Endothelial cell (in vitro differentiated cells): ENCODE results near the gene SAFB2. TPM values are rescaled to one million over a fixed set of nuclear protein-coding genes. Genes with fewer than 3 reads are reported as not detected.

Experiments used
- DNase-seq: peaks from one replicate; pipeline ENCODE4 v3.0.0; 2021; ENCODE audit warnings: low spot score
- H3K27ac Mint-ChIP-seq: one replicate; pipeline ENCODE4 v1.8.0; 2021; ENCODE audit warnings: mixed read lengths, inconsistent platforms; ENCODE audit not compliant: unreplicated experiment
- H3K27me3 Mint-ChIP-seq: one replicate; pipeline ENCODE4 v1.8.0; 2021; ENCODE audit warnings: mild to moderate bottlenecking, moderate library complexity, mixed read lengths, inconsistent platforms; ENCODE audit not compliant: unreplicated experiment
- H3K36me3 Mint-ChIP-seq: one replicate; pipeline ENCODE4 v1.8.0; 2021; ENCODE audit warnings: mild to moderate bottlenecking, low read depth, mixed read lengths, inconsistent platforms; ENCODE audit not compliant: unreplicated experiment
- H3K4me1 Mint-ChIP-seq: one replicate; pipeline ENCODE4 v1.8.0; 2021; ENCODE audit warnings: mild to moderate bottlenecking, mixed read lengths, inconsistent platforms; ENCODE audit not compliant: unreplicated experiment
- H3K4me3 Mint-ChIP-seq: one replicate; pipeline ENCODE4 v1.8.0; 2021; ENCODE audit warnings: mild to moderate bottlenecking, mixed read lengths, inconsistent platforms; ENCODE audit not compliant: unreplicated experiment
- H3K9me3 Mint-ChIP-seq: one replicate; pipeline ENCODE4 v1.8.0; 2021; ENCODE audit warnings: mixed read lengths, inconsistent platforms; ENCODE audit not compliant: unreplicated experiment
- total RNA-seq: library from RNA; stranded (reverse); fragmentation: NEBNext Ultra II Directional; extraction: Animal tissue kit (Norgen Biotek cat#: 25700); gene quantifications from one replicate; pipeline ENCODE4 v1.2.1, GENCODE V29; 2021; ENCODE audit not compliant: unreplicated experiment
- TF ChIP-seq, protein P1 (sequence below): fragments of 200-600 bp; sonication (generic); IDR thresholded peaks from one replicate; pipeline ENCODE4 v1.5.0; 2021; ENCODE audit warnings: antibody characterized with exemption; ENCODE audit not compliant: unreplicated experiment

SAFB2 gene
- total RNA-seq, 1 donor from 2014 or later, result 85.5 TPM

DNA sequence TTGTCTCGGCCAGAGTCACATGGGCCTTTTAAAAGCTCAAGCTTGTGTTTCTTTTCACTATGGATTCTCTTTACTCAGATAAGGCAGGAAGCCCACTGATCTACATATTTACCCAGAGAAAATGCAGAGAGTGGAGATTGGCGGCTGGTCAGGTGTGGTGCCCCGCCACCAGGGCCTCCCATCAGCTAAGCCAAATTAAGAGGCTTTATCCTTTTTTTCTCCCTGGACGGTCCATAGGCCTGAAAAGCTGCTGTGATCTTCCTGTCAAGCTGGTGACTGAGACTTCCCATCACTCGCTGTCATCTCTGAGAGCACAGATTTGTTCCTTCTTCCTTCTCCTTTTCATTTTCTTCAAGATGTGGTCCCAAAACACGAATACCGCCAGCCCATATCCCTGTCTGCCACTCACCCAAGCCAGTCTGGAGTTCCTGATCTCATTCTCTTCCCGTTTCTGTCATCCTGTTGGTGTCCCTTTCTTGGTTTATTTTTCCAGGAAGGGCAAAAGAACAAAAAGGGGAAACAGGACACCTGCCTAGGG is 2.2 kb upstream of the SAFB2 start:
- Mint-ChIP-seq H3K4me1 (peaks cover 53% of the 10 kb centered on the region), H3K36me3 (peaks cover 40% of the 10 kb centered on the region)
- TF ChIP-seq, protein P1, sequence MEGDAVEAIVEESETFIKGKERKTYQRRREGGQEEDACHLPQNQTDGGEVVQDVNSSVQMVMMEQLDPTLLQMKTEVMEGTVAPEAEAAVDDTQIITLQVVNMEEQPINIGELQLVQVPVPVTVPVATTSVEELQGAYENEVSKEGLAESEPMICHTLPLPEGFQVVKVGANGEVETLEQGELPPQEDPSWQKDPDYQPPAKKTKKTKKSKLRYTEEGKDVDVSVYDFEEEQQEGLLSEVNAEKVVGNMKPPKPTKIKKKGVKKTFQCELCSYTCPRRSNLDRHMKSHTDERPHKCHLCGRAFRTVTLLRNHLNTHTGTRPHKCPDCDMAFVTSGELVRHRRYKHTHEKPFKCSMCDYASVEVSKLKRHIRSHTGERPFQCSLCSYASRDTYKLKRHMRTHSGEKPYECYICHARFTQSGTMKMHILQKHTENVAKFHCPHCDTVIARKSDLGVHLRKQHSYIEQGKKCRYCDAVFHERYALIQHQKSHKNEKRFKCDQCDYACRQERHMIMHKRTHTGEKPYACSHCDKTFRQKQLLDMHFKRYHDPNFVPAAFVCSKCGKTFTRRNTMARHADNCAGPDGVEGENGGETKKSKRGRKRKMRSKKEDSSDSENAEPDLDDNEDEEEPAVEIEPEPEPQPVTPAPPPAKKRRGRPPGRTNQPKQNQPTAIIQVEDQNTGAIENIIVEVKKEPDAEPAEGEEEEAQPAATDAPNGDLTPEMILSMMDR, result no peak

GRCh38 chr19:5624018-5624663 is 1.6 kb upstream of the SAFB2 start:
- DNase-seq, result peak; percentile 7
- no peaks in the 10 kb centered on the region for H3K9me3 Mint-ChIP-seq
- peaks cover 53% of the 10 kb centered on the region for H3K4me1 Mint-ChIP-seq
- TF ChIP-seq, protein P1, result no peak
- peaks cover 23% of the 10 kb centered on the region for H3K27me3 Mint-ChIP-seq
- peak overlapping the region; percentile 100 for H3K4me3 Mint-ChIP-seq
- peaks cover 40% of the 10 kb centered on the region for H3K36me3 Mint-ChIP-seq
- peak overlapping the region; percentile 97 for H3K27ac Mint-ChIP-seq

More for the DNA sequence above, 2.2 kb upstream of the SAFB2 start:
- peak; percentile 15 for DNase-seq
- Mint-ChIP-seq H3K27ac (peak overlapping the region; percentile 97), H3K4me3 (peak overlapping the region; percentile 100), H3K9me3 (no peaks in the 10 kb centered on the region), H3K27me3 (peaks cover 23% of the 10 kb centered on the region)

DNA sequence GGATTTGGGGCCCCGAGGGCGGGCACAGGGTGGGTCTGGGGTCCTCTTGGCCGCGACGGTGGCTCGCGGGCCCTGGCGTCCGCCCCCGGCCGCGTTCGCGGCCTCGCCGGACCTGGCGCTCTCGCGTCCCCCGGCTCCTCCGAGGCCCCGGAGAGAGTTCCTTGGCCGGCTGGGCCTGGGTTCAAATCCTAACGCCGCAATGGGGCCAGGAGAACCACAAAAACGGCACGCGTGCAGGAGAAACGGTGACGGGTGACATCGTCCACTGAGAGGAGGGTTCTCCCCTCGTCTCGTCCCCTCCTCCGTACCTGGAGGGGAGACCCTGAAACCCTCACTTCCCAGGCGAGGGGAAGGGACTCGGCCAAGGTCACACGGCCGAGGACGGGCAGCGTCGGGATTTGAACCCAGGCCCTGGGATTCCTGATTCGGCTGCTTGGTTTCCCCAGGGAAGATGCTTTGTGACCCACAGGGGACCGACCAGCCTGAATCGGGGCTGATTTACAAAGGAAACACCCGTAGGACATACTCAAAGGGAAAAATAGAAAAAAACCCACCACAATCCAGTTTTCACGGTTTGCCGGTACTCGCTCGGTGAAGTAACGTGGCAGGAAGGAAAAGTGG is 931 bp upstream of the SAFB2 start:
- DNase-seq, result peak; percentile 10
- Mint-ChIP-seq H3K4me3 (peak overlapping the region; percentile 100), H3K27ac (peak overlapping the region; percentile 97), H3K27me3 (peaks cover 23% of the 10 kb centered on the region), H3K9me3 (no peaks in the 10 kb centered on the region), H3K4me1 (peaks cover 53% of the 10 kb centered on the region), H3K36me3 (peaks cover 42% of the 10 kb centered on the region)
- TF ChIP-seq, protein P1, result no peak

GRCh38 chr19:5621945-5622464 is 571 bp downstream of the SAFB2 start:
- Mint-ChIP-seq H3K36me3 (peaks cover 34% of the 10 kb centered on the region), H3K4me1 (peaks cover 48% of the 10 kb centered on the region)

More at GRCh38 chr19:5621945-5622464, 571 bp downstream of the SAFB2 start:
- TF ChIP-seq, protein P1, result no peak
- no peaks in the 10 kb centered on the region for H3K9me3 Mint-ChIP-seq
- peak overlapping the region; percentile 100 for H3K4me3 Mint-ChIP-seq
- peak overlapping the region; percentile 97 for H3K27ac Mint-ChIP-seq
- peaks cover 23% of the 10 kb centered on the region for H3K27me3 Mint-ChIP-seq
- DNase-seq, result no peak
